ENCODE measurements around the gene KRTAP16-1. TPM values are rescaled to one million over a fixed set of nuclear protein-coding genes. Genes with fewer than 3 reads are reported as not detected.

Gene KRTAP16-1
- total and polyA plus RNA-seq, 9 donors = not detected

DNA sequence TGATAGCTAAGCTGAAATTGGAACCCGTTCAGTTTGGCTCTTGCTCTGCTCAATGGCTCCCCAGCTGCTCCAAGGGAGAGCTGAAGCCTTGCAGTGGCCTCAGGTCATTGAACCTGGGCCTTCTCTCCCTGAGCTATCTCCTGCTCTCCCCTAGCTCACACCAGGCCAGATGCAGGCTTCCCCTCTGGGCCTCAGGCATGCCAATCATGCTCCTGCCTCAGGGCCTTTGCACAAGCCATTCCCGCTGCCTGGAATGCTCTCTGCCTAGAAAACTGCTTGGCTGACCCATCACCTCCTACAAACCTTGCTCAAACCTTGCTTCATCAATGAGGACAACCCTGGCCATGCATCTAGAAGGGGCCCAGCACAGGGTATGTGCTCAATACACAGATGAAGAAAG lies 23.1 kb upstream of the KRTAP16-1 start:
- 87 to 90% (median 89%) methylated on average over 2 of the region's 2 CpGs for WGBS, 3 donors
- H3K4me1 ChIP-seq (ENCODE audit: insufficient read depth) = peaks cover 4% of the 10 kb centered on the region
- H3K36me3 ChIP-seq = no peaks in the 10 kb centered on the region
- no peaks in the 10 kb centered on the region for H3K27me3 ChIP-seq
- no peak for DNase-seq
- H3K4me3 ChIP-seq = no peak overlapping the region
- TF ChIP-seq, protein P1, sequence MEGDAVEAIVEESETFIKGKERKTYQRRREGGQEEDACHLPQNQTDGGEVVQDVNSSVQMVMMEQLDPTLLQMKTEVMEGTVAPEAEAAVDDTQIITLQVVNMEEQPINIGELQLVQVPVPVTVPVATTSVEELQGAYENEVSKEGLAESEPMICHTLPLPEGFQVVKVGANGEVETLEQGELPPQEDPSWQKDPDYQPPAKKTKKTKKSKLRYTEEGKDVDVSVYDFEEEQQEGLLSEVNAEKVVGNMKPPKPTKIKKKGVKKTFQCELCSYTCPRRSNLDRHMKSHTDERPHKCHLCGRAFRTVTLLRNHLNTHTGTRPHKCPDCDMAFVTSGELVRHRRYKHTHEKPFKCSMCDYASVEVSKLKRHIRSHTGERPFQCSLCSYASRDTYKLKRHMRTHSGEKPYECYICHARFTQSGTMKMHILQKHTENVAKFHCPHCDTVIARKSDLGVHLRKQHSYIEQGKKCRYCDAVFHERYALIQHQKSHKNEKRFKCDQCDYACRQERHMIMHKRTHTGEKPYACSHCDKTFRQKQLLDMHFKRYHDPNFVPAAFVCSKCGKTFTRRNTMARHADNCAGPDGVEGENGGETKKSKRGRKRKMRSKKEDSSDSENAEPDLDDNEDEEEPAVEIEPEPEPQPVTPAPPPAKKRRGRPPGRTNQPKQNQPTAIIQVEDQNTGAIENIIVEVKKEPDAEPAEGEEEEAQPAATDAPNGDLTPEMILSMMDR (IDR thresholded peaks at IDR 0.05) = no peak
- TF ChIP-seq EP300 (IDR thresholded peaks at IDR 0.05) = no peak
- TF ChIP-seq POLR2A (IDR thresholded peaks at IDR 0.05) = no peak
- no peak overlapping the region for H3K27ac ChIP-seq
- intact Hi-C loops (cut with DNase I) = no loop called here
- no peaks in the 10 kb centered on the region for H3K9me3 ChIP-seq

DNA sequence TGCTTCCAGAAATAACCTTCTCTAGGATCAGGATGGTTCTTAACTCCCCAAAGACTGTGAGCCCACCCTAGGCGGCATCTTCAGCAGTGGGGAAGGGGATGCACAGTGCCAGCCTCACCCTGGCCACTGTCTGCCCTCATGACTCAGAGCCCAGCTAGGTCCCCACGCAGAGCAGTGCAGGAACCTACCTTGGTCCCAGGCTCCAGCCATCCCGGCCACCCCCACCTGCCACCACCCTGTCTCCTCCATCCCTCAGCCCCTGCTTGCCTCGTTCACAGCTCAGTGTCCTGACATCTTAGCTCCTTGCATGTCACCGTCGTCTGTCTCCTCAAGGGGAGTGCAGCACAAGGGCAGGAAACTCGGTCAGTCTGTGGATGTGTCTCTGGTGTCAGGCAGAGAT lies 22.5 kb upstream of the KRTAP16-1 start:
- 79 to 83% (median 82%) methylated on average over 6 to 7 of the region's 7 CpGs for WGBS, 3 donors
- intact Hi-C loops (cut with DNase I) = no loop called here
- no peaks in the 10 kb centered on the region for H3K36me3 ChIP-seq
- H3K4me1 ChIP-seq (ENCODE audit: insufficient read depth) = peaks cover 4% of the 10 kb centered on the region
- no peaks in the 10 kb centered on the region for H3K27me3 ChIP-seq
- TF ChIP-seq, protein P1 (IDR thresholded peaks at IDR 0.05) = no peak
- TF ChIP-seq EP300 (IDR thresholded peaks at IDR 0.05) = no peak
- TF ChIP-seq POLR2A (IDR thresholded peaks at IDR 0.05) = no peak
- H3K4me3 ChIP-seq = no peak overlapping the region
- no peaks in the 10 kb centered on the region for H3K9me3 ChIP-seq
- no peak for DNase-seq
- no peak overlapping the region for H3K27ac ChIP-seq

DNA sequence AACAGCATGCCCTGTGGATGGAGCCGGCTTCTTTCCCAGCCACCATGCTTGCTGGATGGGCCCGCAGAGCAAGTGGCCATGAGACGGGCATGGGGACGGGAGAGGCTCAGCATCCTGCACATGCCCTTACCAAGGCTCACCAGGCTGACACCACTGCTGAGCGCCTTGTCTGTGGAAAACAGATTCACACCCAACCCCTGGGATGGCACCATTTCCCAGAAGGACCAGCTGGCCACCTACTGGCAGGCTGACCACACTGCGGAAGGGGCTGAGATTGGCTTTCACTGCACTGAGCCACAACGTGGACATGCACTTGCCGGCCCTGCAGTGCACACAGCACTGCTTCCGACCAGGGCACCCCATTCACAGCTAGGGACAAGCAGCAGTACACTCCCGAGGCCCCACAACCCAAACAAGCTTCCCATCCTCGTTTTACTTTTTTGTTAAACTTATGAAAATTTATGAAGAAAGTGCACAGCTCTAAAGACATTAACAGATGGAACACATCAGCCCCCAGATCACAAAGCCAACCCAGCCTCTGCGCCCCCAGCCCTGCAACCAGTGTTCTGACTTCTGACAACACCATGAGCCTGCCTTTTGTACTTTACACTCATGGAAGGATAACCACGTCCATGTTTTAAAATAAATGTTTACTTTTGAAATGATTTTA lies 20.3 kb upstream of the KRTAP16-1 start:
- Histone ChIP-seq H3K9me3 (no peaks in the 10 kb centered on the region), H3K4me1 (ENCODE audit: insufficient read depth) (peaks cover 4% of the 10 kb centered on the region), H3K27me3 (no peaks in the 10 kb centered on the region), H3K36me3 (no peaks in the 10 kb centered on the region), H3K27ac (no peak overlapping the region), H3K4me3 (no peak overlapping the region)
- intact Hi-C loops (cut with DNase I) = no loop called here
- TF ChIP-seq EP300 (IDR thresholded peaks at IDR 0.05) (no peak), POLR2A (IDR thresholded peaks at IDR 0.05) (no peak)
- TF ChIP-seq, protein P1 (IDR thresholded peaks at IDR 0.05) = no peak
- 52 to 56% (median 55%) methylated on average over 13 of the region's 13 CpGs for WGBS, 3 donors
- peak in 1 of 5 donors; percentile 26 for DNase-seq

DNA sequence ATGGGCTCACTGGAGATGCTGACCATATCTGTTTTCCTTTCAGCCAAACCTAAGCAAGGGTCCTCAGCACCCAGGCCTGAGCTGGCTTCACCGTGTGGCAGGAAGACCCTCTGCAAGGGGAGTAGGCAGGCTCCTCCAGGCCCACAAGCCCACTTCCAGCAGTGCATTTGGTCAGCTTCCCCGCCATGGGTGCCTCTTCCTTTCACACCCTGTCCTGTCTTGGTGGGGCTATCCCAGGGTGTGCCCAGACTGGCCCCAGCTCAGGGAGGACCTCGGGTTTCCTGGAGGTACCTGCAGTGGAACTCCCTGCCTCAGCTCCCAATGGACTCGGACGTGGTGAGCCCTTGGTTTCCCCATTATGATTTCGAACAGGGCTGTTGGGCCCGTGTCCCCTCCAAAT lies 19.1 kb upstream of the KRTAP16-1 start:
- intact Hi-C loops (cut with DNase I) = no loop called here
- 85 to 93% (median 88%) methylated on average over 7 of the region's 7 CpGs for WGBS, 3 donors

More for the DNA sequence above, 19.1 kb upstream of the KRTAP16-1 start:
- DNase-seq = no peak
- Histone ChIP-seq H3K9me3 (no peaks in the 10 kb centered on the region), H3K27me3 (no peaks in the 10 kb centered on the region), H3K36me3 (no peaks in the 10 kb centered on the region), H3K4me1 (ENCODE audit: insufficient read depth) (peaks cover 4% of the 10 kb centered on the region), H3K4me3 (no peak overlapping the region), H3K27ac (no peak overlapping the region)
- TF ChIP-seq, protein P1 (IDR thresholded peaks at IDR 0.05) = no peak
- TF ChIP-seq POLR2A (IDR thresholded peaks at IDR 0.05) = no peak
- no peak for TF ChIP-seq EP300 (IDR thresholded peaks at IDR 0.05)

Measured in ovary (tissue), 9 donors.